T-helper 1 cell treated with Interleukin-12 subunit alpha and Interleukin-12 subunit beta and Interleukin-4 antibody, amounts not matched to agents 30 μg/mL and 1 μg/mL, for 36 hours (primary cell): ENCODE measurements around the gene JARID2.

Experiments used
- H3K27ac Mint-ChIP-seq: one replicate; pipeline ENCODE4 v1.8.0; 2021; ENCODE audit warnings: mild to moderate bottlenecking, mixed read lengths
- H3K27me3 Mint-ChIP-seq: one replicate; pipeline ENCODE4 v1.8.0; 2021; ENCODE audit warnings: low read depth, mixed read lengths
- H3K36me3 Mint-ChIP-seq: one replicate; pipeline ENCODE4 v1.8.0; 2021; ENCODE audit warnings: low read depth, mixed read lengths
- H3K4me1 Mint-ChIP-seq: one replicate; pipeline ENCODE4 v1.8.0; 2021; ENCODE audit warnings: low read depth, mixed read lengths
- H3K4me3 Mint-ChIP-seq: one replicate; pipeline ENCODE4 v1.8.0; 2021; ENCODE audit warnings: mild to moderate bottlenecking, moderate library complexity, mixed read lengths
- H3K9me3 Mint-ChIP-seq: one replicate; pipeline ENCODE4 v1.8.0; 2021; ENCODE audit warnings: mixed read lengths

The JARID2 gene

DNA sequence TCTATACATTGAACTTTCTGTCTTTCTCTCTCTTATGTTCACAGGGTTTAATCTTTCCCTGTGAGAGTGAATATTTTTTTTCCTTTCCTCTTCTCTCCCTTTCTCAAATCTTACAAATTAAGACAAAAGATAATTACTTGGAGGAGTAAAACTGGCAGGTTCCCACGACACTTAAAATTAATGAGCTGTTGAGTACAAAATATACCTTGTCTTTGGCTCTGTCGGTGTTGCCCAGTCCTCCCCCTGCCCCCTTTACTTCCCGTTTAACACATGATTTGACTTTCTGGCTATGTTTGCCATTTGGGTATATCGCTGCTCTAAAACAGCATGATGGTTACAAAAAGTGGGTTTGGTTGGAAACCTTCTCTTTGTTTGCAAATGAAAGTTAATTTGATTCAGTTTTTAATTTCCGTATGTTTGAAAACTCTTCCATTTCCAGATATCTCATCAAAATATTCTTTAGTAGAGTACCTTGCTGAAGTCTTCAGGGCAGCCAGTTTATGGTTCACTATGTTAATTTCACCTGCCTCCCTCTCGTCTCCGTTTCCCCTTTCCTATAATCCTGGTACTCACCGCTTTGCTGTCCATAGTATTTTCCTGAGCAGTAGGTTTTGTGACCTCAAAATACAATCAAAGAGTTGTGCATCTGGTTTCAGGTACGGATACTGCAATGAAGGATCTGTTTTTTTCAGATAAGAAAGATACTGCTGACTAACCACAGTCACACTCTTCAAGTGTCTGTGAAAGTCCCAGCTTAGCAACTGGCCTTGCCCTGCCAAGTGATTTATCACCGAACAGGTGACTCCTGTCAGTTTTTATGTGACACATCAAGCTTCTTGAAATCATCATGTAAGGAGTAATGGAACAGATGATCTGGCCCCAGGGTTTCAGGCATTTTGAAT is 235.8 kb downstream of the JARID2 start:
- peaks cover 12% of the 10 kb centered on the region for H3K36me3 Mint-ChIP-seq
- H3K27me3 Mint-ChIP-seq: no peaks in the 10 kb centered on the region
- H3K9me3 Mint-ChIP-seq: no peaks in the 10 kb centered on the region
- no peak overlapping the region for H3K4me3 Mint-ChIP-seq
- H3K4me1 Mint-ChIP-seq: peaks cover 18% of the 10 kb centered on the region
- H3K27ac Mint-ChIP-seq: peak overlapping the region; percentile 32

DNA sequence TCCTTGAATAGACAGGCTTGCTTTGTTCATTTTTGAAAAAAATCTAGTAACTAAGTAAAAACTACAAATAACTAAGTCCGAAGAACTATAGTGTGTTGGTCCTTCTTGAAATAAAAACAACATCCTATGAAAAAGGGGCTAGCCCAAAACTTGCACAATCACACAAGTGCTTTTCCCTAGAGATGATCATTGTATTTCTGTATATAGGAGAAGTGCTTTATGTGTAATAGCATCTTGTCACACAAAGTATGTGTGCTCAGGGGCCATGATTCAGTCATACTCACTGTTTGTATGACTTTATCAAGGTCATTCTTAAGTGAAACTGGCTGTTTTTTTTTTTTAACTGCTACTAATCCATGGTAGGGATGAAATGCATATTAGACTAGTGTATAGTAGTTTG is 237.2 kb downstream of the JARID2 start:
- H3K27me3 Mint-ChIP-seq: no peaks in the 10 kb centered on the region
- H3K4me1 Mint-ChIP-seq: peaks cover 15% of the 10 kb centered on the region

DNA sequence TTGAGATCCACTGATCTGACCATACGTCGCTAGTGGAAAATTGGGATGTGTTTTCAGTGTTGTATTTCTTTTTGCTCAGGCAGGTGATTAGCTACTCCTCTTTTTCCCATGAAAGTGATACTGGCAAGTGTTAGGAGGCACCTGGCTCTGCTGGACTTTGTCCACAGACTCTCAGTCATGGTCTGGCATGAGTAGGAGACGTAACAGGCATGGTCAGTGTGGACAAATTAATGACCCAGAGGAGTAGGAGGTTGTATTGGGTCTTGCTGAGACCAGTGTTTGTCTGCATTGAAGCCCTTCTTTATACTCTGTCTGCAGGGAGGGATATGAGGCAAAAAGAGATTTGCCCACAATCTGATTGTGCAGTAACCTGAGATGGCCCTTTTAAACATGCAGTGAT is 238.3 kb downstream of the JARID2 start:
- H3K4me3 Mint-ChIP-seq: no peak overlapping the region
- H3K27ac Mint-ChIP-seq: no peak overlapping the region
- H3K36me3 Mint-ChIP-seq: peaks cover 14% of the 10 kb centered on the region

More for the DNA sequence above, 237.2 kb downstream of the JARID2 start:
- H3K27ac Mint-ChIP-seq: no peak overlapping the region
- no peaks in the 10 kb centered on the region for H3K9me3 Mint-ChIP-seq
- H3K4me3 Mint-ChIP-seq: no peak overlapping the region
- peaks cover 10% of the 10 kb centered on the region for H3K36me3 Mint-ChIP-seq

DNA sequence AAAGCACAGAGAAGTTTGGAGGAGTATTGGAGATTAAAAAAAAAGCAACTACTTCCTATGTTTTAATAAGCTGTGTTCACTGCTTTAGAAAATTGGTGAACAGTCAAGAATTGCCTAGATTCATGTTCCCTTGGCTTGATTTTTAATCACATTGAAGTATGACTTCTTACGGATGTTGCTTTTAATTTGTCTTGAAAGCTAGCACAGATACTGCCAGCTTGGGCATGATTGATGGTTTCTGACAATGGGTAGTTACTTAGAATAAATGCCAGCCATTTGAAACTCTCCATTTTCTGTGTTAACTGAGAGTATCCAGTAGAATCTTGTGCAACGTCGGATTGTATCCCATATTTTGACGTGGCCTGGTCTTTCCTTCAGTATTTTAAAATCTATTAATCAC is 239.0 kb downstream of the JARID2 start:
- no peaks in the 10 kb centered on the region for H3K9me3 Mint-ChIP-seq

More for the DNA sequence above, 238.3 kb downstream of the JARID2 start:
- Mint-ChIP-seq H3K27me3 (no peaks in the 10 kb centered on the region), H3K9me3 (no peaks in the 10 kb centered on the region), H3K4me1 (peaks cover 12% of the 10 kb centered on the region)

DNA sequence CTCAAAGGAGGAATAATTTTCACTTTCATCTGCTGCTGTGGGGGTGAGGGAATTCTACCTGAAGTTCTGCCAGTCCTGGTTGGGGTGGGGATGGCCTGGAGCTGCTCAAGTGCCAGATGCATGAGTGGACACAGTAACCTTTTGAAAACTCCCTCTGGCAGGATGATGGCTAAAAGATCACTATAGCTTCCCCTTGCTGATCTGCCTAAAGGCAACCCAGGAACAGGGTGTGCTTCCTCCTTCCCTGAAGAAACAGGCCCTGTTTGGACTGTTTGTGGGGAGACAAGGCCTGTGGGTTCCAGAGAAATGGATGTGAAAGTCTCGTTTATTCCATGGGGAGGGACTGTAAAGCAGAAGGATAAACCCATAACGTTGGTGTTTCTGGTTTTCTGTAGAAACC is 240.1 kb downstream of the JARID2 start:
- no peaks in the 10 kb centered on the region for H3K27me3 Mint-ChIP-seq
- peaks cover 14% of the 10 kb centered on the region for H3K36me3 Mint-ChIP-seq
- peaks cover 19% of the 10 kb centered on the region for H3K4me1 Mint-ChIP-seq
- H3K9me3 Mint-ChIP-seq: no peaks in the 10 kb centered on the region
- no peak overlapping the region for H3K4me3 Mint-ChIP-seq
- no peak overlapping the region for H3K27ac Mint-ChIP-seq

More for the DNA sequence above, 239.0 kb downstream of the JARID2 start:
- Mint-ChIP-seq H3K4me3 (no peak overlapping the region), H3K4me1 (peaks cover 15% of the 10 kb centered on the region), H3K27ac (no peak overlapping the region), H3K27me3 (no peaks in the 10 kb centered on the region), H3K36me3 (peaks cover 14% of the 10 kb centered on the region)

DNA sequence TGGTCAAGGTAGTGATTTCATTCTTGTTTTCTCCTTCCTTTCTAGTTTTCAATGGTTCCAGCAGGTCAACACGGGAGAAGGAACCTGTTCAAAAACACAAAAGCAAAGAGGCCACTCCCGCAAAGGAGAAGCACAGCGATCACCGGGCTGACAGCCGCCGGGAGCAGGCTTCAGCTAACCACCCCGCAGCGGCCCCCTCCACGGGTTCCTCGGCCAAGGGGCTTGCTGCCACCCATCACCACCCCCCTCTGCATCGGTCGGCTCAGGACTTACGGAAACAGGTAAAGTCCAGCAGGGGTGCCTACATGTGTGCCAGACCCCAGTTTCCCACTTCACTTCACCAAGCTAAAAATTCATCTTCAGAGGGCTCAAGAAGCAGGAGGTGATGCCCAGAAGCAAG is 241.4 kb downstream of the JARID2 start:
- Mint-ChIP-seq H3K27ac (peak overlapping the region; percentile 7), H3K4me3 (no peak overlapping the region), H3K27me3 (no peaks in the 10 kb centered on the region), H3K36me3 (peaks cover 12% of the 10 kb centered on the region), H3K9me3 (no peaks in the 10 kb centered on the region), H3K4me1 (peaks cover 18% of the 10 kb centered on the region)

DNA sequence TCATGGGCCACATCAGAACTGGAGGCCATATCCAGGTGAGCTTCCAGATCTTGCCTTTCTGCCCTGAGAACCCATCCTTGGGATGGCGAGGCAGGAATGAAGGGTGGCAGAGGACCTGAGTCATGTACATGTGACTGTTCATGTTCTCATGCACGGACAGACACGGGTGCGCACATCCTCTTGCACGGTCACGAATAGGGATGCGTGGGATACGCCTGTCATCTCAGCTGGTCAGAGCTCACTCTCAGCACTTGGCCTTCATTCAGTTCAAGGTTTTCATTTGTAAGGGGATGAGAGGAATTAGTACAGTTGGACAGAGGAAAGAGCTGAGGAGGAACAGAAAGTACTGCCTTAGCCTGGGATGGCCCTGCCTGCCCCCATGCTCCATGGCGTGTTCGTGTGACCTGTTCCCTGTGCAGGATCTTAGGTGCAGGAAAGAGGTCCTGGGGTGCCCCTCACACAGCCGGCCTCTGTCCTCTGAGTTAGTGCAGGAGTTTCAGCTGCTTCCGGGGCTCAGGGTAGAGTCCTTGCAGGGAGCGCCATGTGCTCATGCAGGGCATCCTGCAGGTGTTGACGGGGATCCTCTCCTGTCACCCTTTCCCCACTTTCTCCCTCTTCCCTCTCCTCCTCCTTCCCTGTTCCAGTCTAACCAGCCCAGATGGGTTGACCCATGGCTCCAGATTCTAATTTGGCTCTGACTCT is 243.5 kb downstream of the JARID2 start:
- Mint-ChIP-seq H3K27me3 (no peaks in the 10 kb centered on the region), H3K4me3 (no peak overlapping the region), H3K4me1 (peaks cover 23% of the 10 kb centered on the region), H3K36me3 (peaks cover 12% of the 10 kb centered on the region), H3K27ac (no peak overlapping the region), H3K9me3 (no peaks in the 10 kb centered on the region)

DNA sequence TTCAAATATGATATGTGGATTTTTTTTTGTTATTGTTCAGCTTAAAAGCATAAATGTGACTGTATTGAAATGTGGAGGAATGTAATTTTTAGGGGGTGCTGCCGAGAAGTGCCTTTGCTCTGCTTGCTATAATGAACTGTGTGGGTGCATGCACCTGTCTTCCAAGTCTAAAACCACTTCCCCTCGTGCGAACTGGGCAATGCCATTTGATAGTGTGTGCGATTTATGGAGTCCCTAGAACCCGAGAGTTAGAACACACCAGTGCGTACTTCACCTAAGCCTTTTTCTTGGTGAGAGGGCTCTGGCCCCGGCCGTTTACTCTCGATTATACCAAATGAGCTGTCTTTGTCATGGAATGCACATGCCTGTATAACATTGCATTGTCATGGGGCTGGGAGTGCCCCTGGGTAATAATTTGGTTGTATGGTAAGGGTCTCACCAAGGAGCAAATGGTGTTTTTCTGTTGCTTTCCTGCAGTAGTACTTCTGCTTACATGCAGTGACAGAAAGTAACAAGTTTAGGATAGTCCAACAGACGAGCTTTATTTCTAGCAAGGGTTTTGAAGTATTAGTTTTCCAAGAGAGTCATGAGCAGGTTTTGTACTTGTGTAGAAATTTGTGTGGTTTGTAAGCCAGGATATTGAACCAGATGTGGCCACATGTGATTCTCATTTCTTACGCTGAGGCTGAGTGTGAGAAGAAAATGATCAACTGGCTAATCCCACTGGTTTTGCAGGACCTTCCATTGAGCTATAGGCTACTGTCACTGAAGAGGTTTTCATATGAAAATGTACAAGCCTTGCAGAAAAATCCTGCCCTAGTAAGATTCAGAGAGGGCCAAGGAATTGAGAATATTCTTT is 244.6 kb downstream of the JARID2 start:
- peaks cover 23% of the 10 kb centered on the region for H3K4me1 Mint-ChIP-seq
- H3K36me3 Mint-ChIP-seq: peaks cover 13% of the 10 kb centered on the region
- no peaks in the 10 kb centered on the region for H3K9me3 Mint-ChIP-seq
- H3K4me3 Mint-ChIP-seq: no peak overlapping the region
- no peak overlapping the region for H3K27ac Mint-ChIP-seq
- H3K27me3 Mint-ChIP-seq: no peaks in the 10 kb centered on the region

DNA sequence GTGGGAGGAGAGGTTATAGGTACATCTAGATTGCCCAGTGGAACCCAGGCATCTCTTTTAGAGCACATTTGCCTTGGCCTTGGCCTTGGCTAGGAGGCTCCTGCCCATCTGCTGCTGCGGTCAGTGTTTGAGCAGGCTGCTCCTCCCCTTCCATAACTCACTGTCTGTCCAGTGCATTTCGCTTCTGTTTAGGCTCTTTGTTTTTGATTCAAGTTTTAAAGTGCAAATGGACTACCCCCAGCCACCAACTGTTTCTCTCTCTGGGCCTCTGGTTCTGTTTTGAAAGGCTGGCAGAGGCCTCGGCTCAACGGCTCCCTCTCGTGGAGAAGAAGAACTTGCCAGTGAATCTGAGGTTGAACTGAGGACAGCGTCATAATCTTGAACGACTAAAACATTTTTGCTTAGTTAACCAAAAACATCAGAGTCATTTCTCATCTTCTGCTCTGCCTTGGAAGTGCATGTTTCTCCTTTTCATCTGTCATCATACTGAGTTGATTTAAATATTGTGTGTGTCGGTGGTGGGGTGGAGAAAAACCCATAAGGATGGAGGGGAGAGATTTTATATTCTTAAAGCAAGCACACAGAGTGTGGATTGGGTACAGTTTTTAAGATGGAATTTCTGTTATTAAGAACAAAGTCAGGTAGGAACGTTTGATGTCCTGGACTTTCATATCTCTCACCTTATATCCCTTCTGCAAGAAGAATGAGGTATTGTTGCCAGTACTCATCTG is 245.6 kb downstream of the JARID2 start:
- Mint-ChIP-seq H3K9me3 (no peaks in the 10 kb centered on the region), H3K36me3 (peaks cover 17% of the 10 kb centered on the region), H3K27ac (peak overlapping the region; percentile 33), H3K4me1 (peaks cover 23% of the 10 kb centered on the region), H3K4me3 (no peak overlapping the region), H3K27me3 (no peaks in the 10 kb centered on the region)

DNA sequence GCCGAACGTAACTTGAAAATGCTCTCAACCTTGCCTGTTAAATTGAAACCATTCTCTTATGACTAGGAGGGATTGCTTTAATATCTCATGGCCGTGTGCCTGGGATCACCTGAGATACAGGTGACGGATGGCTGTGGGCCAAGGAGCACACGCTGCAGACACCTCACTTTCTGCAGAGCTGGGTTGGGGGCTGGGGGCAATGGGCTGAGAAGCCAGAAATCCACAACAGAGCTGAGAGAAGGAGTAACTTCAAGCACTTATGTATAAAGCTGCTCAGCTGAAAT is 246.1 kb downstream of the JARID2 start:
- peak overlapping the region; percentile 26 for H3K27ac Mint-ChIP-seq

DNA sequence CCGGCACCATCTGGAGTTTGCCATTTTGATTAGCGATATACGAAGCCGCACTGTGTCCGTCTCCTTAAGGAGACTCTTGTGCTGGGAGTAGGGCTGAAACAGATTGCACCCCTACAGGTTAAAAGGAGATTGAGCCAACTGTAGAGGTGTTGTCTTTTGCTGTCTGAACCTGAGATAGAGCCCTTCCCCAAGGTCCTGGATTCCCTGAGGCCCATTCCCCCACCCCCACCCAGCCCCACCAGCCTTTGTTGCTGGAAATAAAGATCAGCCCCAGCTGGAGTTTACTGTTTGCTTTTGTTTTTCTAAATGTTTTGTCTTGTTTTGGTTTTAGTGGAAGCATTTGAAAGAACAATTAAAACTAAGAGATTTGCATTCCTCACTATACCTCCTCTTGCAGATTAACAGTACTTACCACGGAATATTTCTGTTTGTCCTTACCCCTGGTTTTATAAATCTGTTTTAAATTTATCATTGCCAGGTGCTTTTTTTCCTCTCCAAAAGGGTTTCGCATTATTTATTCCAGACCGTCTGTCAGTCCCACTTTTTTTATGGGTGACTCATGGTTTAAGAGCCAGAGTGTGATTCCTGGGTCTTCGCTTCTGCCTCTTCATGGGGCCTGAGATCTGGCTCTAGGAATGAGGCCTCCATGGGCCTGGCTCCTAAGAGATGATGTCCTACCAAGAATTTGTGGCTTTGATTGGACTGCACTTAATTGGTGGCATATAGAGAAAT is 247.7 kb downstream of the JARID2 start:
- no peak overlapping the region for H3K27ac Mint-ChIP-seq
- no peaks in the 10 kb centered on the region for H3K9me3 Mint-ChIP-seq
- no peak overlapping the region for H3K4me3 Mint-ChIP-seq
- peaks cover 11% of the 10 kb centered on the region for H3K36me3 Mint-ChIP-seq
- no peaks in the 10 kb centered on the region for H3K27me3 Mint-ChIP-seq
- peaks cover 27% of the 10 kb centered on the region for H3K4me1 Mint-ChIP-seq

More for the DNA sequence above, 246.1 kb downstream of the JARID2 start:
- Mint-ChIP-seq H3K9me3 (no peaks in the 10 kb centered on the region), H3K4me1 (peaks cover 23% of the 10 kb centered on the region), H3K27me3 (no peaks in the 10 kb centered on the region), H3K4me3 (no peak overlapping the region), H3K36me3 (peaks cover 14% of the 10 kb centered on the region)

DNA sequence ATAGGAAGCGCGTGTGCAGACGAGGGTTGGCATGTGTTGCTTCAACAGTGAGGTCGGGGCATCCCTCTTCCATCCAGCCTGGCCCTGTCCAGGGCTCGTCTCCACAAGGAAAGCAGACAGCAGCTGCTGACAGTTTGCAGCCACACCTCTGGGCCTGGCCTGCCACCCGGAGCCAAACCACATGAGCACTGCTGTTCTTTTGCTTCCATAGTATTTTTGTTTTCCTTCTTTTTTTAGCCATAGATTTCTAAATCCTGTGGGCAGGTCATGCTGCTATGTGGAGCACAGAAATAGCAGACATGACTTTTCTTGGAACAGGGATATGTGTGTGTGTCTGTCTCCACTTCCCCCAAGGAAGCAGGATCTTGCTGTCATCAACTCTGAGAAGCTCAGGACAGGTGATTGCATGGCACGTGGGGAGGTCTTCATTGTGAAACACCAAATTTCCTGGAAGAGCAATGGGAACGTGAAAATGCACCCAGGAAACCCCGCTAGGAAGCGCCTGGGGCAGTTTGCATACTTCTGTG is 249.6 kb downstream of the JARID2 start:
- Mint-ChIP-seq H3K27ac (peak overlapping the region; percentile 8), H3K9me3 (no peaks in the 10 kb centered on the region), H3K36me3 (peaks cover 12% of the 10 kb centered on the region), H3K4me3 (no peak overlapping the region), H3K4me1 (peaks cover 20% of the 10 kb centered on the region), H3K27me3 (no peaks in the 10 kb centered on the region)

DNA sequence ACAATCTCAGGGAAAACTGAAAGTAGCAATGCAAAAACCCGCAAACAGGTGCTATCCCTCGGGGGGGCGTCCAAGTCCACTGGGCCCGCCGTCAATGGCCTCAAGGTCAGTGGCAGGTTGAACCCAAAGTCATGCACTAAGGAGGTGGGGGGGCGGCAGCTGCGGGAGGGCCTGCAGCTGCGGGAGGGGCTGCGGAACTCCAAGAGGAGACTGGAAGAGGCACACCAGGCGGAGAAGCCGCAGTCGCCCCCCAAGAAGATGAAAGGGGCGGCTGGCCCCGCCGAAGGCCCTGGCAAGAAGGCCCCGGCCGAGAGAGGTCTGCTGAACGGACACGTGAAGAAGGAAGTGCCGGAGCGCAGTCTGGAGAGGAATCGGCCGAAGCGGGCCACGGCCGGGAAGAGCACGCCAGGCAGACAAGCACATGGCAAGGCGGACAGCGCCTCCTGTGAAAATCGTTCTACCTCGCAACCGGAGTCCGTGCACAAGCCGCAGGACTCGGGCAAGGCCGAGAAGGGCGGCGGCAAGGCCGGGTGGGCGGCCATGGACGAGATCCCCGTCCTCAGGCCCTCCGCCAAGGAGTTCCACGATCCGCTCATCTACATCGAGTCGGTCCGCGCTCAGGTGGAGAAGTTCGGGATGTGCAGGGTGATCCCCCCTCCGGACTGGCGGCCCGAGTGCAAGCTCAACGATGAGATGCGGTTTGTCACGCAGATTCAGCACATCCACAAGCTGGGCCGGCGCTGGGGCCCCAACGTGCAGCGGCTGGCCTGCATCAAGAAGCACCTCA is 250.7 kb downstream of the JARID2 start:
- peaks cover 17% of the 10 kb centered on the region for H3K4me1 Mint-ChIP-seq
- H3K27ac Mint-ChIP-seq: no peak overlapping the region
- no peaks in the 10 kb centered on the region for H3K27me3 Mint-ChIP-seq
- no peak overlapping the region for H3K4me3 Mint-ChIP-seq
- no peaks in the 10 kb centered on the region for H3K9me3 Mint-ChIP-seq
- peaks cover 18% of the 10 kb centered on the region for H3K36me3 Mint-ChIP-seq
